DOHH2 (cell line): ENCODE measurements around the gene OR10A4.

Experiments used
- CTCF ChIP-seq: fragments of 200-600 bp; sonication (generic); IDR thresholded peaks from one replicate; pipeline ENCODE4 v1.5.1; 2014; ENCODE audit warnings: antibody characterized with exemption, mild to moderate bottlenecking, low read depth, low read length; ENCODE audit not compliant: poor library complexity, severe bottlenecking
- EZH2phosphoT487 ChIP-seq: fragments of 200-600 bp; sonication (generic); IDR thresholded peaks from 2 replicates; pipeline ENCODE4 v1.6.1; 2017; ENCODE audit warnings: borderline replicate concordance, mild to moderate bottlenecking, antibody characterized with exemption, low read length, moderate library complexity, mixed read lengths

GRCh38 chr11:6843670-6844069 lies 32.8 kb upstream of the OR10A4 start:
- no peak for TF ChIP-seq EZH2phosphoT487
- TF ChIP-seq CTCF = no peak
